Gastrocnemius medialis (tissue), 4 donors: ENCODE results near the gene LIPI.

Source experiments
- POLR2A ChIP-seq, 2 donors: fragments of 450-650 bp; IDR thresholded peaks; one replicate each; pipeline ENCODE4 v1.6.1; 2017; ENCODE audit warnings: antibody characterized with exemption in 2 of 2, mild to moderate bottlenecking in 2 of 2, moderate library complexity in 2 of 2
- TF ChIP-seq, protein P1 (sequence below), 5 experiments: fragments of 450-650 bp in 3 of 5; fragments of 200-600 bp in 2 of 5; sonication (generic) in 2 of 5; IDR thresholded peaks in 4 of 5; conservative IDR thresholded peaks in 1 of 5; 1 replicate in 4 of 5; 2 replicates in 1 of 5; pipeline ENCODE4 v1.5.1; 2016 to 2019; ENCODE audit warnings: antibody characterized with exemption in 5 of 5, mild to moderate bottlenecking in 3 of 5, moderate library complexity in 3 of 5

DNA sequence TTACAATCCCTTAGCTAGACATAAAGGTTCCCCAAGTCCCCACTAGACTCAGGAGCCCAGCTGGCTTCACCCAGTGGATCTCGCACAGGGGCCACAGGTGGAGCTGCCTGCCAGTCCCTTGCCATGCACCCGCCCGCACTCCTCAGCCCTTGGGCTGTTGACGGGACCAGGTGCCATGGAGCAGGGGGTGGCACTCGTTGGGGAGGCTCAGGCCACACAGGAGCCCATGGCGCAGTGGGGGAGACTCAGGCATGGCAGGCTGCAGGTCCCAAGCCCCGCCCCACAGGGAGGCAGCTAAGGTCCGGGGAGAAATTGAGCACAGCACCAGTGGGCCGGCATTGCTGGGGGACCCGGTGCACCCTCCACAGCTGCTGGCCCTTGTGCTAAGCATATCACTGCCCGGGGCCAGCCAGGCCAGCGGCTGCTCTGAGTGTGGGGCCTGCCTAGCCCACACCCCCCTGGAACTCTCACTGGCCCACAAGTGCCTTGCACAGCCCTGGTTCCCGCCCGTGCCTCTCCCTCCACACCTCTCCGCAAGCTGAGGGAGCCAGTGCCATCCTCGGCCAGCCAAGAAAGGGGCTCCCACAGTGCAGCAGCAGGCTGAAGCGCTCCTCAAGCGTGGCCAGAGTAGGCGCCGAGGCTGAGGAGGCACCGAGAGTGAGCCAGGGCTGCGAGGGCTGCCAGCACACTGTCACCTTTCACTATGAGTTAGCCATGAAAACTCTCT lies 117.8 kb downstream of the LIPI start:
- TF ChIP-seq, protein P1, sequence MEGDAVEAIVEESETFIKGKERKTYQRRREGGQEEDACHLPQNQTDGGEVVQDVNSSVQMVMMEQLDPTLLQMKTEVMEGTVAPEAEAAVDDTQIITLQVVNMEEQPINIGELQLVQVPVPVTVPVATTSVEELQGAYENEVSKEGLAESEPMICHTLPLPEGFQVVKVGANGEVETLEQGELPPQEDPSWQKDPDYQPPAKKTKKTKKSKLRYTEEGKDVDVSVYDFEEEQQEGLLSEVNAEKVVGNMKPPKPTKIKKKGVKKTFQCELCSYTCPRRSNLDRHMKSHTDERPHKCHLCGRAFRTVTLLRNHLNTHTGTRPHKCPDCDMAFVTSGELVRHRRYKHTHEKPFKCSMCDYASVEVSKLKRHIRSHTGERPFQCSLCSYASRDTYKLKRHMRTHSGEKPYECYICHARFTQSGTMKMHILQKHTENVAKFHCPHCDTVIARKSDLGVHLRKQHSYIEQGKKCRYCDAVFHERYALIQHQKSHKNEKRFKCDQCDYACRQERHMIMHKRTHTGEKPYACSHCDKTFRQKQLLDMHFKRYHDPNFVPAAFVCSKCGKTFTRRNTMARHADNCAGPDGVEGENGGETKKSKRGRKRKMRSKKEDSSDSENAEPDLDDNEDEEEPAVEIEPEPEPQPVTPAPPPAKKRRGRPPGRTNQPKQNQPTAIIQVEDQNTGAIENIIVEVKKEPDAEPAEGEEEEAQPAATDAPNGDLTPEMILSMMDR (IDR thresholded peaks at IDR 0.05 in 4 of 5, conservative IDR thresholded peaks at IDR 0.05 in 1 of 5), result no peak
- TF ChIP-seq POLR2A (IDR thresholded peaks at IDR 0.05), result no peak
